K562 (cell line): ENCODE data around the gene GKN1. TPM values are rescaled to one million over a fixed set of nuclear protein-coding genes. Genes with fewer than 3 reads are reported as not detected.
A peak's percentile ranks its signal among the peaks of the same experiment; 100 is the strongest.

Experiments
- C11orf30 ChIP-seq: fragments of 450-650 bp; IDR thresholded peaks from 2 replicates; pipeline ENCODE4 v1.6.1; 2016; ENCODE audit warnings: low read depth, mild to moderate bottlenecking
- CBFA2T3 ChIP-seq: fragments of 450-650 bp; IDR thresholded peaks from 2 replicates; pipeline ENCODE4 v1.6.1; 2017
- CEBPG ChIP-seq, 3 experiments: fragments of 200-800 bp in 1 of 3; sonication (Bioruptor generic) in 1 of 3; sonication (generic) in 1 of 3; formaldehyde crosslinking in 1 of 3; IDR thresholded peaks in 2 of 3; conservative IDR thresholded peaks in 1 of 3; 2 replicates each; pipeline versions ENCODE4 v1.6.1 to v1.8.0; 2016 to 2022; ENCODE audit warnings: missing compliant biosample characterization in 2 of 3, missing genetic modification characterization in 2 of 3, mild to moderate bottlenecking in 1 of 3, missing genetic modification reagents in 1 of 3
- ILF3 ChIP-seq: fragments of 450-650 bp; IDR thresholded peaks from 2 replicates; pipeline ENCODE4 v1.6.1; 2018; ENCODE audit warnings: antibody characterized with exemption, mild to moderate bottlenecking, moderate library complexity, borderline replicate concordance
- TAL1 ChIP-seq: fragments of 450-650 bp; IDR thresholded peaks from 2 replicates; pipeline ENCODE4 v1.6.1; 2016; ENCODE audit warnings: mild to moderate bottlenecking
- TEAD4 ChIP-seq, 2 experiments: sonication (generic) in 1 of 2; formaldehyde crosslinking in 1 of 2; IDR thresholded peaks; 2 replicates each; pipeline versions ENCODE4 v1.6.1 to v1.8.0; 2012 to 2022; ENCODE audit warnings: borderline replicate concordance in 1 of 2, inconsistent platforms in 1 of 2, low read length in 1 of 2, mild to moderate bottlenecking in 1 of 2, missing genetic modification reagents in 1 of 2
- TFAM ChIP-seq: fragments of 250-450 bp; sonication (Bioruptor Pico); conservative IDR thresholded peaks from 2 replicates; pipeline ENCODE4 v1.5.0; 2021; ENCODE audit warnings: mild to moderate bottlenecking, moderate library complexity
- TRIM24 ChIP-seq, 2 experiments: fragments of 450-650 bp; IDR thresholded peaks; 2 replicates each; pipeline ENCODE4 v1.6.1; 2016
- ZNF644 ChIP-seq: fragments of 200-800 bp; sonication (Bioruptor generic); IDR thresholded peaks from 2 replicates; pipeline ENCODE4 v1.6.1; 2016; ENCODE audit warnings: low read depth, missing genetic modification characterization, missing compliant biosample characterization
- polyA plus RNA-seq, 8 experiments: library from polyadenylated mRNA; depleted of rRNA in 4 of 8; stranded (reverse) in 5 of 8; unstranded in 3 of 8; fragments of >200 nt; fragmentation: Nextera tagmentation in 2 of 8; fragmentation: Illumina TruSeq in 1 of 8; extraction: Ambion mirVana in 2 of 8; extraction: Trizol in 1 of 8; gene quantifications; 2 replicates each; pipeline versions ENCODE4 v1.2.1 to v1.2.3, GENCODE V29; 2011 to 2014; ENCODE audit warnings: inconsistent platforms in 1 of 8, missing spikeins in 1 of 8
- total RNA-seq, 7 experiments: library from RNA; depleted of rRNA in 6 of 7; stranded (reverse); fragments of >200 nt in 6 of 7; fragmentation: Illumina TruSeq in 2 of 7; extraction: Trizol in 2 of 7; gene quantifications; 2 replicates each; pipeline versions ENCODE4 v1.2.1 to v1.2.3, GENCODE V29; 2011 to 2021; ENCODE audit warnings: low replicate concordance in 1 of 7
- TF ChIP-seq, protein P1 (sequence below): sonication (generic); formaldehyde crosslinking; IDR thresholded peaks from 2 replicates; pipeline ENCODE4 v1.8.0; 2022; ENCODE audit warnings: mild to moderate bottlenecking, missing genetic modification reagents
- TF ChIP-seq, protein P2 (sequence below): sonication (generic); formaldehyde crosslinking; IDR thresholded peaks from 2 replicates; pipeline ENCODE4 v1.8.0; 2022; ENCODE audit warnings: mild to moderate bottlenecking, low read depth, missing genetic modification reagents
- TF ChIP-seq, protein P3 (sequence below): sonication (generic); formaldehyde crosslinking; IDR thresholded peaks from 2 replicates; pipeline ENCODE4 v1.4.0; 2020; ENCODE audit warnings: mild to moderate bottlenecking, missing genetic modification reagents
- TF ChIP-seq, protein P4 (sequence below): fragments of 250-450 bp; sonication (Bioruptor Pico); IDR thresholded peaks from 2 replicates; pipeline ENCODE4 v1.5.0; 2020; ENCODE audit warnings: mild to moderate bottlenecking, borderline replicate concordance
- TF ChIP-seq, protein P5 (sequence below): sonication (generic); formaldehyde crosslinking; IDR thresholded peaks from 2 replicates; pipeline ENCODE4 v1.8.1; 2022; ENCODE audit warnings: missing genetic modification reagents

Gene GKN1
- total and polyA plus RNA-seq, 9 of the 15 experiments (the other 6 are each of a cell fraction or from before 2014, with no cell fraction given): not detected

DNA sequence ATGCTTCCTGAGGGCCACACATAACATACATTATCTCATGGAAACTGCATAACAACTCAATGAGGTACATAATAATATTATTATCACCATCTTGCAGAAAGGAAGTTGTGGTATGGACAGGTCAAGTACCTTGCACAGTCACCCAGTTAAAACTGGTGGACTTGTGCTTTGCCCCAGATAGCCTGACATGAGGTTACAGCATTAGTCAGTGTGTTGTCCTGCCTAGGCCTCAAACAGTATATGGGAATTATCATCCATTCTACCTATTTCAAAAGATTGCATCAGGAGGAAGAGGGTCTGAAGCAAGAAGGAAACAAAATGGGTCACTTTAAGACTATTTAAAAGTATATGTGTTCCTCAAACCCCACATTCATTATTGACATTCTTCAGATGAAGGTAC, 33.2 kb downstream of the GKN1 start (continued):
- TF ChIP-seq, protein P1, sequence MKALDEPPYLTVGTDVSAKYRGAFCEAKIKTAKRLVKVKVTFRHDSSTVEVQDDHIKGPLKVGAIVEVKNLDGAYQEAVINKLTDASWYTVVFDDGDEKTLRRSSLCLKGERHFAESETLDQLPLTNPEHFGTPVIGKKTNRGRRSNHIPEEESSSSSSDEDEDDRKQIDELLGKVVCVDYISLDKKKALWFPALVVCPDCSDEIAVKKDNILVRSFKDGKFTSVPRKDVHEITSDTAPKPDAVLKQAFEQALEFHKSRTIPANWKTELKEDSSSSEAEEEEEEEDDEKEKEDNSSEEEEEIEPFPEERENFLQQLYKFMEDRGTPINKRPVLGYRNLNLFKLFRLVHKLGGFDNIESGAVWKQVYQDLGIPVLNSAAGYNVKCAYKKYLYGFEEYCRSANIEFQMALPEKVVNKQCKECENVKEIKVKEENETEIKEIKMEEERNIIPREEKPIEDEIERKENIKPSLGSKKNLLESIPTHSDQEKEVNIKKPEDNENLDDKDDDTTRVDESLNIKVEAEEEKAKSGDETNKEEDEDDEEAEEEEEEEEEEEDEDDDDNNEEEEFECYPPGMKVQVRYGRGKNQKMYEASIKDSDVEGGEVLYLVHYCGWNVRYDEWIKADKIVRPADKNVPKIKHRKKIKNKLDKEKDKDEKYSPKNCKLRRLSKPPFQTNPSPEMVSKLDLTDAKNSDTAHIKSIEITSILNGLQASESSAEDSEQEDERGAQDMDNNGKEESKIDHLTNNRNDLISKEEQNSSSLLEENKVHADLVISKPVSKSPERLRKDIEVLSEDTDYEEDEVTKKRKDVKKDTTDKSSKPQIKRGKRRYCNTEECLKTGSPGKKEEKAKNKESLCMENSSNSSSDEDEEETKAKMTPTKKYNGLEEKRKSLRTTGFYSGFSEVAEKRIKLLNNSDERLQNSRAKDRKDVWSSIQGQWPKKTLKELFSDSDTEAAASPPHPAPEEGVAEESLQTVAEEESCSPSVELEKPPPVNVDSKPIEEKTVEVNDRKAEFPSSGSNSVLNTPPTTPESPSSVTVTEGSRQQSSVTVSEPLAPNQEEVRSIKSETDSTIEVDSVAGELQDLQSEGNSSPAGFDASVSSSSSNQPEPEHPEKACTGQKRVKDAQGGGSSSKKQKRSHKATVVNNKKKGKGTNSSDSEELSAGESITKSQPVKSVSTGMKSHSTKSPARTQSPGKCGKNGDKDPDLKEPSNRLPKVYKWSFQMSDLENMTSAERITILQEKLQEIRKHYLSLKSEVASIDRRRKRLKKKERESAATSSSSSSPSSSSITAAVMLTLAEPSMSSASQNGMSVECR (CRISPR knock-in tag): no peak
- TF ChIP-seq ZNF644 (tag) (no peak), C11orf30 (no peak), TRIM24 (IDR thresholded peaks at IDR 0.05) (peak; percentile 59 to 89; a peak in 2 of 4 replicates), CBFA2T3 (peak; percentile 24; the same call in 1 of the 2 replicates), TEAD4 (IDR thresholded peaks at IDR 0.05; ENCODE audit: low read length) (0 out of 2 replicates have a peak, but pooled peaks have one; percentile 17), TEAD4 (CRISPR knock-in tag; IDR thresholded peaks at IDR 0.05; ENCODE audit: borderline replicate concordance) (no peak), TFAM (CRISPR knock-in tag) (no peak), ILF3 (no peak), CEBPG (CRISPR knock-in tag; IDR thresholded peaks at IDR 0.05) (no peak), CEBPG (tag; conservative IDR thresholded peaks at IDR 0.05 in 1 of 2, IDR thresholded peaks at IDR 0.05 in 1 of 2) (peak in 1 of 2 experiments; percentile 97; a peak in 2 of 4 replicates), TAL1 (peak; percentile 29; the same call in 1 of the 2 replicates)
- TF ChIP-seq, protein P2, sequence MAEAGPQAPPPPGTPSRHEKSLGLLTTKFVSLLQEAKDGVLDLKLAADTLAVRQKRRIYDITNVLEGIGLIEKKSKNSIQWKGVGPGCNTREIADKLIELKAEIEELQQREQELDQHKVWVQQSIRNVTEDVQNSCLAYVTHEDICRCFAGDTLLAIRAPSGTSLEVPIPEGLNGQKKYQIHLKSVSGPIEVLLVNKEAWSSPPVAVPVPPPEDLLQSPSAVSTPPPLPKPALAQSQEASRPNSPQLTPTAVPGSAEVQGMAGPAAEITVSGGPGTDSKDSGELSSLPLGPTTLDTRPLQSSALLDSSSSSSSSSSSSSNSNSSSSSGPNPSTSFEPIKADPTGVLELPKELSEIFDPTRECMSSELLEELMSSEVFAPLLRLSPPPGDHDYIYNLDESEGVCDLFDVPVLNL: no peak
- TF ChIP-seq, protein P3, sequence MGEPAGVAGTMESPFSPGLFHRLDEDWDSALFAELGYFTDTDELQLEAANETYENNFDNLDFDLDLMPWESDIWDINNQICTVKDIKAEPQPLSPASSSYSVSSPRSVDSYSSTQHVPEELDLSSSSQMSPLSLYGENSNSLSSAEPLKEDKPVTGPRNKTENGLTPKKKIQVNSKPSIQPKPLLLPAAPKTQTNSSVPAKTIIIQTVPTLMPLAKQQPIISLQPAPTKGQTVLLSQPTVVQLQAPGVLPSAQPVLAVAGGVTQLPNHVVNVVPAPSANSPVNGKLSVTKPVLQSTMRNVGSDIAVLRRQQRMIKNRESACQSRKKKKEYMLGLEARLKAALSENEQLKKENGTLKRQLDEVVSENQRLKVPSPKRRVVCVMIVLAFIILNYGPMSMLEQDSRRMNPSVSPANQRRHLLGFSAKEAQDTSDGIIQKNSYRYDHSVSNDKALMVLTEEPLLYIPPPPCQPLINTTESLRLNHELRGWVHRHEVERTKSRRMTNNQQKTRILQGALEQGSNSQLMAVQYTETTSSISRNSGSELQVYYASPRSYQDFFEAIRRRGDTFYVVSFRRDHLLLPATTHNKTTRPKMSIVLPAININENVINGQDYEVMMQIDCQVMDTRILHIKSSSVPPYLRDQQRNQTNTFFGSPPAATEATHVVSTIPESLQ (CRISPR knock-in tag): no peak
- TF ChIP-seq, protein P4, sequence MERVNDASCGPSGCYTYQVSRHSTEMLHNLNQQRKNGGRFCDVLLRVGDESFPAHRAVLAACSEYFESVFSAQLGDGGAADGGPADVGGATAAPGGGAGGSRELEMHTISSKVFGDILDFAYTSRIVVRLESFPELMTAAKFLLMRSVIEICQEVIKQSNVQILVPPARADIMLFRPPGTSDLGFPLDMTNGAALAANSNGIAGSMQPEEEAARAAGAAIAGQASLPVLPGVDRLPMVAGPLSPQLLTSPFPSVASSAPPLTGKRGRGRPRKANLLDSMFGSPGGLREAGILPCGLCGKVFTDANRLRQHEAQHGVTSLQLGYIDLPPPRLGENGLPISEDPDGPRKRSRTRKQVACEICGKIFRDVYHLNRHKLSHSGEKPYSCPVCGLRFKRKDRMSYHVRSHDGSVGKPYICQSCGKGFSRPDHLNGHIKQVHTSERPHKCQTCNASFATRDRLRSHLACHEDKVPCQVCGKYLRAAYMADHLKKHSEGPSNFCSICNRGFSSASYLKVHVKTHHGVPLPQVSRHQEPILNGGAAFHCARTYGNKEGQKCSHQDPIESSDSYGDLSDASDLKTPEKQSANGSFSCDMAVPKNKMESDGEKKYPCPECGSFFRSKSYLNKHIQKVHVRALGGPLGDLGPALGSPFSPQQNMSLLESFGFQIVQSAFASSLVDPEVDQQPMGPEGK (CRISPR knock-in tag): no peak
- TF ChIP-seq, protein P5, sequence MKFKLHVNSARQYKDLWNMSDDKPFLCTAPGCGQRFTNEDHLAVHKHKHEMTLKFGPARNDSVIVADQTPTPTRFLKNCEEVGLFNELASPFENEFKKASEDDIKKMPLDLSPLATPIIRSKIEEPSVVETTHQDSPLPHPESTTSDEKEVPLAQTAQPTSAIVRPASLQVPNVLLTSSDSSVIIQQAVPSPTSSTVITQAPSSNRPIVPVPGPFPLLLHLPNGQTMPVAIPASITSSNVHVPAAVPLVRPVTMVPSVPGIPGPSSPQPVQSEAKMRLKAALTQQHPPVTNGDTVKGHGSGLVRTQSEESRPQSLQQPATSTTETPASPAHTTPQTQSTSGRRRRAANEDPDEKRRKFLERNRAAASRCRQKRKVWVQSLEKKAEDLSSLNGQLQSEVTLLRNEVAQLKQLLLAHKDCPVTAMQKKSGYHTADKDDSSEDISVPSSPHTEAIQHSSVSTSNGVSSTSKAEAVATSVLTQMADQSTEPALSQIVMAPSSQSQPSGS (CRISPR knock-in tag): no peak
